Measurements from ENCODE around the gene GZMM. TPM values are rescaled to one million over a fixed set of nuclear protein-coding genes. Genes with fewer than 3 reads are reported as not detected.
"Not testable (repeated sequence)": the region's sequence is repeated elsewhere in the genome, so short reads cannot be mapped to it uniquely, and the experiment has no call there.

GZMM gene
- total RNA-seq, 1 experiment from 2014 or later = 0.59 TPM

DNA sequence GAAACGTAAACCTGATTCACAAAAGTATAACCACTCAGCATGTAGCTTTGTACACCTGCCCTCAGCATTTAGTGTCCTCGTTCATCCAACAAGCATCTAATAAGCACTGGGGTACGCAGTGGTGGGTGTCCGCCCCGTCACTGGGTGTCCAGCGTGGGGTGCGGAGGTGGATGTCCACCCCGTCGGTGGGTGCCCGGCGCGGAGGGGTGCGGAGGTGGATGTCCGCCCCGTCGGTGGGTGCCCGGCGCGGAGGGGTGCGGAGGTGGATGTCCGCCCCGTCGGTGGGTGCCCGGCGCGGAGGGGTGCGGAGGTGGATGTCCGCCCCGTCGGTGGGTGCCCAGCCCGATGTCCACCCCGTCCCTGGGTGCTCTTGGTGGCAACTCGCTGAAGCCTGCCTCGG is 41.3 kb downstream of the GZMM start:
- H3K79me2 ChIP-seq (ENCODE audit: insufficient read depth, low read length); H3K4me2 ChIP-seq (ENCODE audit: low read length); DNase-seq (ENCODE audit: low read depth, low spot score); BruUV-seq (replicated peaks); H3K27me3 ChIP-seq (ENCODE audit: insufficient read depth, low read length); POLR2A ChIA-PET; H4K20me1 ChIP-seq (ENCODE audit: insufficient read depth); H2AFZ ChIP-seq (ENCODE audit: low read depth, low read length, poor library complexity, severe bottlenecking); H3K4me3 ChIP-seq (replicated peaks in 1 of 2; ENCODE audit: low read depth in 1 of 2, low read length in 2 of 2); intact Hi-C loops (cut with micrococcal nuclease); RAD21 ChIA-PET (ENCODE audit: low non-redundant PET in 1 of 2, low total read pairs in 2 of 2, uncharacterized antibody in 2 of 2, unreplicated experiment in 2 of 2); ATAC-seq; H3K27ac ChIP-seq (ENCODE audit: low read depth, low read length); H3K9me2 ChIP-seq (ENCODE audit: insufficient read depth); H3K9me3 ChIP-seq (ENCODE audit: control insufficient read depth in 1 of 2, insufficient read depth in 1 of 2, low read depth in 1 of 2, low read length in 2 of 2); H3K9ac ChIP-seq (ENCODE audit: low read length): not testable (repeated sequence)
- CTCF ChIA-PET = interaction anchor here (0.6 to 1.2 kb wide), 6 partner anchors 10 to 149 kb away, joined by 3 to 4 read pairs (median 4); partner anchors contain the start of gene RNF126
- H3K36me3 ChIP-seq (ENCODE audit: control insufficient read depth in 1 of 2, insufficient read depth in 2 of 2, low read length in 2 of 2) = peaks cover 12 to 13% of the 10 kb centered on the region in 2 experiments
- H3K4me1 ChIP-seq (ENCODE audit: control insufficient read depth in 1 of 2, insufficient read depth in 2 of 2, low read length in 2 of 2) = peaks cover 15 to 22% of the 10 kb centered on the region in 2 experiments

DNA sequence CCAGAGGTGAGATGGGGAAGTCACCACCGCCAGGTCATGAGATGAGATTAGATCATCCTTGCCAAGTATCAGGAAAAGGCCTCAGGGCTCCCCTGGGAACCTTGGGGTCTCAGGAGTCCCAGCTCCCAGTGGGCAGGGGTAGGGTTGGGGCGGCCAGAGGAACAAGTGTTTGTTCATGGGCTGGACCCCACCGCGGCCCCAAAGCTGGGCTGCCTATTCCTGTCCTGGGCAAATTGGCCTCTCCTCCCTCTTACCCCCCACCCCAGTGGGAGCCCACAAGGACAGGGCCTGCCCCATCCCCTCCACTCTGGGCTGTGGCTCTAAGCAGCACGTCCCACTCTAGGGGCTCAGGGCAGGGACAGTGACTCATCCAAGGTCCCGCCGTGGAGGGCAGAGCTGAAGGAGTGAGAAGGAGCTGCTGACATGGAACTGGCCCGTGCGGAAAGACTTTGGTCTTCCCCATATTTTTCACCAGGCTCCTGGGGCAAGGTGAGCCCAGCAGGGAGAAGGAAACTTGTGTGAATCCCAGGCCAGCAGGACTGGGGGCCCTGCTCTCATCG is 41.8 kb downstream of the GZMM start:
- Histone ChIP-seq H3K4me2 (ENCODE audit: low read length) (no peak overlapping the region), H3K36me3 (ENCODE audit: control insufficient read depth in 1 of 2, insufficient read depth in 2 of 2, low read length in 2 of 2) (peaks cover 8 to 10% of the 10 kb centered on the region in 2 experiments), H3K27me3 (ENCODE audit: insufficient read depth, low read length) (no peaks in the 10 kb centered on the region), H3K4me1 (ENCODE audit: control insufficient read depth in 1 of 2, insufficient read depth in 2 of 2, low read length in 2 of 2) (peaks cover 15 to 22% of the 10 kb centered on the region in 2 experiments), H3K9me3 (ENCODE audit: control insufficient read depth in 1 of 2, insufficient read depth in 1 of 2, low read depth in 1 of 2, low read length in 2 of 2) (no peaks in the 10 kb centered on the region), H3K4me3 (replicated peaks in 1 of 2; ENCODE audit: low read depth in 1 of 2, low read length in 2 of 2) (no peak overlapping the region), H4K20me1 (ENCODE audit: insufficient read depth) (no peaks in the 10 kb centered on the region), H3K27ac (ENCODE audit: low read depth, low read length) (no peak overlapping the region), H3K9ac (ENCODE audit: low read length) (no peak overlapping the region), H3K79me2 (ENCODE audit: insufficient read depth, low read length) (peaks cover 3% of the 10 kb centered on the region; the same call in 1 of the 2 replicates), H2AFZ (ENCODE audit: low read depth, low read length, poor library complexity, severe bottlenecking) (no peak overlapping the region), H3K9me2 (ENCODE audit: insufficient read depth) (no peaks in the 10 kb centered on the region)
- DNase-seq (ENCODE audit: low read depth, low spot score) (no peak), ATAC-seq (no peak)
- ChIA-PET CTCF (interaction anchor here (1.3 kb wide), 1 partner anchor 168 kb away, joined by 3 read pairs; no protein-coding TSS in a partner anchor), POLR2A (no interaction called here), RAD21 (ENCODE audit: low non-redundant PET in 1 of 2, low total read pairs in 2 of 2, uncharacterized antibody in 2 of 2, unreplicated experiment in 2 of 2) (no interaction called here)
- intact Hi-C loops (cut with micrococcal nuclease) = no loop called here
- TF ChIP-seq EGR1 (IDR thresholded peaks at IDR 0.05; ENCODE audit: low read depth) (no peak), FOSL1 (IDR thresholded peaks at IDR 0.05; ENCODE audit: low read depth) (no peak), EZH2phosphoT487 (IDR thresholded peaks at IDR 0.05; ENCODE audit: borderline replicate concordance) (no peak), SIN3A (IDR thresholded peaks at IDR 0.05; ENCODE audit: low read depth) (no peak), YY1 (IDR thresholded peaks at IDR 0.05; ENCODE audit: extremely low read depth, insufficient replicate concordance, low read depth, low read length) (no peak), ZFX (IDR thresholded peaks at IDR 0.05) (no peak)
- TF ChIP-seq, protein P1, sequence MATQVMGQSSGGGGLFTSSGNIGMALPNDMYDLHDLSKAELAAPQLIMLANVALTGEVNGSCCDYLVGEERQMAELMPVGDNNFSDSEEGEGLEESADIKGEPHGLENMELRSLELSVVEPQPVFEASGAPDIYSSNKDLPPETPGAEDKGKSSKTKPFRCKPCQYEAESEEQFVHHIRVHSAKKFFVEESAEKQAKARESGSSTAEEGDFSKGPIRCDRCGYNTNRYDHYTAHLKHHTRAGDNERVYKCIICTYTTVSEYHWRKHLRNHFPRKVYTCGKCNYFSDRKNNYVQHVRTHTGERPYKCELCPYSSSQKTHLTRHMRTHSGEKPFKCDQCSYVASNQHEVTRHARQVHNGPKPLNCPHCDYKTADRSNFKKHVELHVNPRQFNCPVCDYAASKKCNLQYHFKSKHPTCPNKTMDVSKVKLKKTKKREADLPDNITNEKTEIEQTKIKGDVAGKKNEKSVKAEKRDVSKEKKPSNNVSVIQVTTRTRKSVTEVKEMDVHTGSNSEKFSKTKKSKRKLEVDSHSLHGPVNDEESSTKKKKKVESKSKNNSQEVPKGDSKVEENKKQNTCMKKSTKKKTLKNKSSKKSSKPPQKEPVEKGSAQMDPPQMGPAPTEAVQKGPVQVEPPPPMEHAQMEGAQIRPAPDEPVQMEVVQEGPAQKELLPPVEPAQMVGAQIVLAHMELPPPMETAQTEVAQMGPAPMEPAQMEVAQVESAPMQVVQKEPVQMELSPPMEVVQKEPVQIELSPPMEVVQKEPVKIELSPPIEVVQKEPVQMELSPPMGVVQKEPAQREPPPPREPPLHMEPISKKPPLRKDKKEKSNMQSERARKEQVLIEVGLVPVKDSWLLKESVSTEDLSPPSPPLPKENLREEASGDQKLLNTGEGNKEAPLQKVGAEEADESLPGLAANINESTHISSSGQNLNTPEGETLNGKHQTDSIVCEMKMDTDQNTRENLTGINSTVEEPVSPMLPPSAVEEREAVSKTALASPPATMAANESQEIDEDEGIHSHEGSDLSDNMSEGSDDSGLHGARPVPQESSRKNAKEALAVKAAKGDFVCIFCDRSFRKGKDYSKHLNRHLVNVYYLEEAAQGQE (IDR thresholded peaks at IDR 0.05; ENCODE audit: low read depth) = no peak
- BruUV-seq (replicated peaks) = no TSS peak

Measured in HCT116 (cell line).